GM21447 (cell line): ENCODE measurements around the gene TPRA1.

ENCODE experiments used
- ATAC-seq: cut with Tn5 transposase; IDR thresholded peaks from one replicate; pipeline ENCODE4 v1.9.1; 2021; ENCODE audit not compliant: unreplicated experiment

TPRA1 gene

DNA sequence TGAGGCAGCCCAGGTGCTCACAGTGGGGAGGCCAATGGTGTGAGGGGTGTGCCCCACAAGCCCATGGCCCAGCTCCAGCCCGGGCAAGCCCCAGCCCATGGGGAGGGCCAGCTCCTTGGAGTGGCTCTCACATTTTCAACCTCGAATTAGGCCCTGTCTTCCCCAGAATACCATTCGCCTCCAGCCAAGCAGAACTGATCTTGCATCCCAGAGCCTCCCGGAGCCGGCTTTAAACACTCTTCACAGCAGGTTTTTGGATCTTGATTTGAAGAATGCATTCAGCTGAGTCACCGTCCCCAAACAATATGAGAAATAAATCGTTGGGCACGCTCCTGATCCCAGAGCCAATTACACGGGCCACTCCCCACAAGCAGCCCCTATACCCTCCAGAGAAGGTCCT, 23.7 kb downstream of the TPRA1 start:
- no peak for ATAC-seq

DNA sequence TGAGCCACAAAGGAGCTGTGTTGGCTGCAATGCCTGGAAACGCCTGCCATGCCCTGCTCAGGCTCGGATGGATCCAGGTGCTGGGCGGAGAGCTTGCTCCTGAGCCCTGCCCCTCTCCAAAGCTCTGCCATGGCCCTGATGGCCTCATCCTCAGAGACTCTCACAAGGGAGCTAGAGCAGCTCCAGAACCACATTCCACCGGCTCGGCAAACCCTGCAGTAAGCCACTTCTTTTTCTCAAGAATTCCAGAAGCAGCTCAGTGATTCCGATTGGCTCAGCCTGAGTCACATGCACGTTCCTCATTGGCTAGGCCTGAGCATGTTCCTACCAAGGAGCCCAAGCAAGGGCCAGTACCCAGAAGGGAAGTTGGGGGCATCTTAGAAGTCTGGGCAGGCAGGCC, 24.8 kb downstream of the TPRA1 start:
- no peak for ATAC-seq

DNA sequence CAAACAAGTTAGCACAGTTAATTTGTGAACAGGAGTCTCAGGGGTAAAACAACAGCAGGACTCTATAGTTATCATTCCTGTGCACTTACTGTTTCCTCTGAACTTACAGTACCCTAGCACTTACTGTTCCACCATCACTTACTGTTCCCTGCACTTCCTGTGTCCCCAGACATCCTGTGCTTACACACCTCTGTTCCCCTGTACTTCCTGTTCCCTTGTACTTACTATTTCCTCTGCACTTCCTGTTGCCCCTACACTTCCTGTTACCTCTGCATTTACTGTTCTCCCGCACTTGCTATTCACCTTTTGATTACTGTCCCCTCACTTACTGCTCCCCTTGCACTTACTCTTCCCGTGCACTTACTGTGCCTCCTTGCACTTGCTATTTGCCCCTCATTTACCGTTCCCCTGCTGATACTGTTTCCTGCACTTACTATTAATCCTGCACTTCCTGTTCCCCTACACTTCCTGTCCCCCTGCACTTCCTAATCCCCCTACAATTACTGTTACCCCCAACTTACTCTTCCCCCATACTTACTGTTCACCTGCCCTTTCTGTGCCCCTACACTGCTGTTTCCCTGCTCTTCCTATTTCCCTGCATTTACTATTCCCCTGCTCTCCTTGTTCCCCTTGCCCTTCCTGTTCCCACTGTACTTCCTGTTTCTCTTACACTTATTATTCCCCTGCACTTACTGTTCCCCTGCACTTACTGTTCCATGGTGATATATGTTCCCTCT, 30.3 kb downstream of the TPRA1 start:
- ATAC-seq, result no peak

DNA sequence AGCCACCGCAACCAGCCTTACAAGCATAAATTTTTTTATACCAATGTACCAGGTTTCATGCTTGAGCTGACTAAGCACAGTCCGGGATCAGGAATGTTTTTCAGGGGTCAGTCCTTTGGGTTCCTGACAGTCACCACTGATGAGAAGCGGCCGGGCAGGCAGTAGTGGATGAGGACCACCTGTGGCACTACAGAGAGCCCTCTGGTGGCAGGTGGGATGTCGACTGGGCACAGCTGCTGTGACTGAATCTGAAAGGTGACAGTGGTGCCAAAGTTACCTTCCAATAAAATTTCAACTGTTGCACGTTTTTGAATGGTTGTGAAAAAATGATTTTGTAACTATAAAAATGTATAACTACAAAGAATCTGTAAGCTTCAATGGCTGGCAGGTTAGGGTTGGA, 34.0 kb downstream of the TPRA1 start:
- ATAC-seq, result no peak

DNA sequence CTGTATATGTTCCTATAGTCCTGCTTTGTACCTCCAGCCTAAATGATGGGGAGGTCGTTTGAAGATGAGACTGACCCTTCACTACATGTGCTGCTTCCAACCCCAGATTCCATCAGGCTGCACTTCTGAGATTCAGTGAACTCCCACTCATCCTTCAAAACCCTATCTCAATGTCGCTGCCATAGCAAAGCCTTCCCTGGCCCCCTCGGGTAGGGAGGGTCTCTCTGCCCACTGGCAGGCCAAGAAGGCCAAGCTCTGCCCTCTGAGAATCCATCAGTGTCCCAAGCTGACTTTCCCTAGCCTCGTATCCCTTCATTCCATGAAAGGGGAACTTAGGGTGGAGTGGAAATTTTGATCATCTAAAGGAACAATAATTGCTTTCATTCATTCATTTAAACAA, 35.4 kb downstream of the TPRA1 start:
- no peak for ATAC-seq

DNA sequence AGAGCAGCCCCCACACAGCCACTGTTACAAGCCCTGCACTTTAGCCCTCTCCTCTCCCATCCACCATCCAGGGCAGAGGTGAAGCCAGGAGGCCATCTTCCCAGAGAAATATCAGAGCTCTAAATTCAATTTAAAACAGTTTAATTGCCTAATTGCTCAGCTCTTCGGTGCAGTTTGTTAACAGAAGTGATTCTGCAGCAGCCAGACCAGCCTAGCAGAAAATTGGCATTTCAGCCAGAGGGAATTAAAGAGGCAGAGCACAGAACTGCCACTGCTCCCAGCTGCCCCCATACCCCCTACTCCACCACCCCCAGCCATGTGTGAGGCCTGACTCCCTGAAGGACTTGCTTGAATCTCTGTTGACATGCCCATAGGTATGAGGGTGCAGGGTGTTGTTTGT, 38.5 kb downstream of the TPRA1 start:
- ATAC-seq, result no peak

DNA sequence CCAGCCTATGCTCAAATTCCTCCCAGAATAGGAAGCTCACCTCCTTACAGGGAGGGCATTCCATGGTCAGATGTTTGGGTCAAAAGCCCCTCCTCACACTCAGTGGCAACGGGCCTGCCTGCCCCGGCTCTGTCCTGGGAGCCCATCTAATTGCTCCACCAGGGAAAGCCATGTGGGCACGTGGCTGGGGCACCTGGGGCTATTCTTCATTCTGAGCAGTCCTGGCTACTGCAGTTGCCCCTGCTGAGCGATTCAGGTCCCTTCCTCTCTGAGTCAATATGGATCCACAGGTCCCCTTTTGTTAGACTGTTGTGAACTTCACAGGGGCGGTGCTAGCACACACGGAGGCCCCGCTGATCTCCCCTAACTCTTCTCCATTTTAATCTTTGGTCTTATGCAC, 39.4 kb downstream of the TPRA1 start:
- ATAC-seq, result no peak

DNA sequence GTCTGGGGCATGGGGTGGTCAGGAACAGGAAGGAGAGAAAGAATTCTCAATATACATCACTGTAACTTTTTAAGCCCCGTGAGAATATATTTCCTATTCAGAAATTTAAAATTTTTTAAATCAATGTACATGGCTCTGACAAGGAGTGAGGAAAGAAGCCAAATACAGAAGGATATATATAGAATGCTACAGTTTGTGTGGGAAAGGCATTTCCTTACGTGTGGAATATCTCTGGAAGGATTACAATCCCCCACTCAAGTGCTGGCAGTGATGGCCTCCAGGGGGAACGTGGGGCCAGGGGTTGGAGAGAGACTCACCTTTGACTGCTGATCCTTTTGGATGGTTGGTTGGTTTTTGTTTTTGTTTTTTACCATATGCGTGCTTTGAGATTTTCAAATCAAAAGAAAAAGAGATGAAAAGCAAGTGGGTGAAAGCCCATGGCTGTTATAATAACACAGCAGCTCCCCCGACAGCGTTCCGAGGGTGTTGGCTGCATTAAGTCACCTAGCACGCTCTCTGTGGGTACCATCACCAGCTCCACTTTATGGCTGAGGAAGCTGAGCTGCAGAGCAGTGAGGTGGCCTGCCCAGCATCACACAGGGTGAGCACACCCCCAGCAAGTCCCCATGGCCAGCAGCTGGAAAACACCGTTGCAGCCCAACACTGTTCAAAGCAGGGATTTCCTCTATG, 39.9 kb downstream of the TPRA1 start:
- ATAC-seq, result no peak

DNA sequence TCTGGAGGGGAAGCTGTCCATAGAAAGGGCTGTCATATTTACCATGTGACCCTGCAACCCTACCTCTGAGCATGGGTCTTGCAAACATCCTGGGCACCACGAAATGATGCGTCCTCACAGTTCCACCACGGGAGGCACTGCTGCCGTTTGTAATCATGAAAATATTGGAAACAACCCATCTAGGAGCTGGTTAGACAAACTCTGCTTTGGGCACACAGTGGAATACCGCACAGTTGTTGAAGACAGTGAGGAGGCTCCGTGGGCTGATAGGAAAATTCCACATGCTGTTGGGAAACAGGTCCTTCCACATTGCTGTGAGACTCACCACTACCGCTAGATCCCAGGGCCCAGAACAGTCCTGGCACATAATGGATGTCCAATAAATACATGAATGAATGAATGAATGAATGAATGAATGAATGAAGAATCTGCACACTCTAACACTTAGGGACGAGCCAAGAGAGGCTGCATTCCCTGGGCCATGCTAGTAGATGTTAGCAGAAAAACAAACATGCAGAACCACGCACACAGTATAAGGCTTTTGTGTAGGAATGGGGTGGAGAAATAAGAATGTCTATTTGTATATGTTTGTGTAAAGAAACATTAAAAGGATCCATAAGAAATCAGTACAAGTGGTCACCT, 40.6 kb downstream of the TPRA1 start:
- ATAC-seq, result no peak

DNA sequence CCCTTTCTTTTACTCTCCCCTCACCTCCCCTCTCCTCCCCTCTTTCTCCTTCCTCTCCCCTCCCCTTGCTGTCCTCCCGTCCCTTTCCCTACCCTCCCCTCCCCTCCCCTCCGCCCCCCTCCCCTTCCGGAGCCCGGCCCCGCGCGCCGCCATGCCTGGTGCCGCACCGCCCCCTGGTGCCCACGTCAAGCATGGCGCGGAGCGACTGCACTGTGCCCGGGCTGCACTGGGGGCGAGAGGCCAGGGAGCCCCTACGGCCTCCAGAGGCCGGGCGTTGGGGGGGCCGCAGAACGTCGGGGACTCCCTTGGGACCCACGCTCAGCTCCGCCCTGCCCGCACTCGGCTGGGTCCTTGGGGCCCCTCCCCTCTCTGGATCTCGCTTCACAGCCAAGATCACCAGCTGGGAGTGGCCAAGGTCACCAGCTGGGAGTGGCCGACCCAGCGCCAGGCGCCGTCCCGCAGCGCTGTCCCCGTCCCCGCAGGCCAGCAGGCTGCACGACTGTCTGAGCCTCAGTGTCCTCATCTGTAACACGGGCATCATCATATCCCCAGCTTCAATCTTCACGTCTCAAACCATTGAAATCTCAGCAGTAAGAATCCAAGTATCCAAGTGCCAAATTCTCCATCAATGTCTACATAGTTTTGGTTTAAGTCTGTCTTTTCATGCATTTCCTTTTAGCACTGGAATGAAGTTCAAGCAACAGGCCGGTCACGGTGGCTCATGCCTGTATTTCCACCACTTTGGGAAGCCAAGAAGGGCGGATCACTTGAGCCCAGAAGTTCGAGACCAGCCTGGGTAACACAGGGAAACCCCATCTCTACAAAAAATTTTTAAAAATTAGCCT, 42.5 kb downstream of the TPRA1 start:
- ATAC-seq, result no peak

DNA sequence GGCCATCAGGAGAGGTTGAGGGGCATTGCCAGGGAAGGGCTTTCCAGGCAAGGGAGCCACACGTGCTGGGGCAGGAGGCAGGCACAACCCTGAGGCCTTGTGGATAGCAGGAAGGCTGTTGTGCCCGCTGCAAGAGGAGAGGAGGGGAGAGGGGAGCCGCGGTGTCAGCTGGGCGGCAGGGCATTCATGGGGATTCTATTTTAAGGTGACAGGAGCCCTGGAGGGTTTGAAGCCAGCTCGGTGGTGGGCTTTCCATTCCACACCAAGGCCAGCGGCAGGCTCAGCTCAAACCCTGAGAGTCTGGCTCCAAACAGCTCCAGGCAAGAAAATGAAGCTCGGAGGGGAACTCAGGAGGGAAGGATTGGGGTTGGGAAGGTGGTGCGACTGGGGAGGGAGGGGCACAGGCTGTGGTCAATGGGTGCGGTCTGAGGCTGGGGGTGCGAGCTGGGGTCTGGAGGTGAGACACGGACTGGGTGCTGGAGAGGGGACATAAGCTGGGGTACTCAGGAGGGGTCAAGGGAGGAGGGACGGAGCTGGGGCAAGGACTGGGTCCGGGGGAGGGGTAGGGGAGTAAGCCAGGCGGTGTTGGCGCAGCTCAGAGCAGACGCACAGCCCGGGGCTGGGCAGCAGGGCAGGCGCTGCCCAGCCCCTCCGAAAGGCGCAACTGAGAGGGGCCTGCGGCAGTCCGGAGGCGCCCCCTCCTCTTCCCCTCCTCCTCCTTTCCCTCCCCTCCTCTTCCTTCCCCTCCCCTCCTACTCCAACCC, 43.4 kb downstream of the TPRA1 start:
- ATAC-seq, result no peak

DNA sequence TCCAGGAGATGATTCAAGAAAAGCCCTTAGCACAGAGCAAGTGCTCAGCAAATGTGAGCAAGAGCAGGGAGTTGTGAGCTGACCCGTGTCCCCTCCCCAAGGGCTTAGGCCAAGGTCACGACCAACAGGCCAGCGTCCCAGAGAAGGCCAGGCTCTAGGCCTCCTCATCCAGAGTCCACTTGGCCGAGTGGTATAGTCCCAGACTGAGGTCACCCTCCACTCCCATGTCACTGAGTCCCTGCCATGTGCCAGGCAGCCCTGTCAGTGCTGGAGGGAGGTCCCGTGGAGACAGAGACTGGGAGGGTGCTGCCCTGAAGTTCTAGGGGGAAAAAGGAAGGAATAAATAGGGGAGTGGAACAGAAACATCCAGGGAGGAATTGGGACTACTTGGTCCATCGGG, 44.0 kb downstream of the TPRA1 start:
- no peak for ATAC-seq

DNA sequence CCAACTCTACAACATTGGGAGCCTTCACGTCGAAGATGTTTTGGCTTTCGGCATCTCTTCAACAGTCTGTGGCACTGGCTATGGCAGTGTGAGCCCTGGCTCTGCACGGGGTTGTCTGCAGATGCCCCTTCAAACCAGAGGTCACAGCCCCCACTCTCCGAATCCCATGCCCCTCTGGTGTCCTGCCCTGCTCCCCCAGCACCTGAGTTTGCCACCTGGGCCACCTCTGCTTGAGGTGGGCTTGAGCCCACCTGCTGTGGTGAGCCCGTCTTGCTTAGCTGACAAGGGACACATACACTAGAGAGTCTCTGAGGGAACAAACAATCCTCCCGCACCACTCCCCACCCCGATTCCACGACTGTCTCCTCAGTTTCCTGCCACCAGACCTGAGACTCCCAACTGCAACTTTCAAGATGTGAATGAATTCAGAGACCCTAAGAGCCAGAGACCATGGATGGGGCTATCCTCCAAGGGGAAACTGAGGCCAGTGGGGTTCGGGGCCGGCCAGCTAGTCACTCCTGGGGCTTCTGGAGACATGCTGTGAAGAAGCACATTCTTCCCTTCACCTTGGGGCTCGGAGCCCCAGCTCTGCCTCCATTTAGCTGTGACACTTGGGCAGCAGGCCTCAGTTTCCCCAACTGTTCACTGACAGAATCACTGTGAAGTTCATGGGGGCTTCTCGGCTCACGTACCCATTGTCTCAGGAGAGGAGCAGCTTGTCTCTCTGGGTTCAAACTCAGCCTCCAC, 44.6 kb downstream of the TPRA1 start:
- ATAC-seq, result no peak

DNA sequence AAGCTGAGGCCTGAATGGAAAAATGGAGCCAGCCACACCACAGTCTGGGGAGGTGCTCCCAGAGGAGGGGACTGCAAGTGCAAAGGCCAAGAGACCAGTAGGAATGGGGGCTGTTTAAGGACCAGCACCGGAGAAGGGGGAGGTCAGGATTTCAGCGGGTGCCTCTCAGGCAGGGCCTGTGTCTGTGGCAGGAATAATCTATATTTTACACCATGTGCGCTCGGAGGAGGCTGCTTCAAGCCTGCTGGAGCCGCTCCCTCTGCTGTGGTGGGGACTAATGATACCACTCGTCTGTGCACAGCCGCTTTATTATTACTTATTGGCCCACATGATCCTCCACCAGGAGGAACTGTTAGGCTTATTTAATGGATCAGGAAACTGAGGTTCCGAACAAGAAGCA, 45.3 kb downstream of the TPRA1 start:
- no peak for ATAC-seq

DNA sequence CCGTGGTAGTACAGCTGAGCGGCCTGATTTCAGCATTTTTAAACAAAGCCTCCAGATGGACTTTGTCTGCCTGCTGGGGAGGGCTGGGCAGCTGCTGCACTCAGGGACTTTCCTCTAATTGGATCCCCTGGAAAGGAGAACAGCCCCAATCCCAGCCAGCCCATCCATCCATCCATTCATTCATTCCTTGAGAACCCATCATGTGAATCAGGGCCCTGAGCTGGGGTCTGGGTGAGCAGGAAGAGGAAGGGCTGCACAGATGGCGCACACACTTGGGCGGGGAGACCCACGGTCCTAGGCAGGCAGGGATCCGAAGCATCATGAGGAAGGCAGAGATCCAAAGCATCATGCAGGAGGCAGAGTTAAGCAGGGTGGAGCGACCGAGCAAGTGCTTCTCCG, 45.7 kb downstream of the TPRA1 start:
- ATAC-seq, result no peak

DNA sequence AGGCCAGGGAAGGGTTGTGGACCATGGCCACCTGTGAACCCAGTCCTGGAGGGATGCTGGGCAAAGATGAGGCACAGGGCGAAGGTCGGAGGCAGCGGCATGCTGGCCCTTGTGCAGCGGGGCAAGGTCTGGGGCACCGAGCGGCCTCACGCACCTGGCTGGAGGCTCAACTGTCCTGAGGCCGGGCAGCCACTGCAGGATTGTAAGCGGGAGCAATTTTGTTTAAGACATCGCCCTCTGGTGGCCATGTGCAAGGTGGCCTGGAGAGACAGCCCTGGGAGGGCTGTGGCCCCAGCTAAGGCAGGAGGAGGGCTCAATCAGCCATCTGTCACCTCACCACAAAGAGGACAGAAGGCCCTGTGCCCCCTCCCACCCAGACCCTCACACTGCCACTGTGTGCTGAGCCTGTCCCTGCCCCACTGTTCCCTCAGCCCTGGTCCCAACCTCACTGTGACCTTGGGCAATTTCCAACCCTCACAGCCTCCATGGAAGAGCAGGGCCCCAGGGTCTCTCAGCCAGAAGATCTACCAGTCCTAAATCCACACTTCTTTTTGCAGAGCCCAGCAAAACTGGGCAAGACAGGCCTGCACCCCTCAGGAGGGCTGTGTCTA, 46.2 kb downstream of the TPRA1 start:
- ATAC-seq, result no peak

DNA sequence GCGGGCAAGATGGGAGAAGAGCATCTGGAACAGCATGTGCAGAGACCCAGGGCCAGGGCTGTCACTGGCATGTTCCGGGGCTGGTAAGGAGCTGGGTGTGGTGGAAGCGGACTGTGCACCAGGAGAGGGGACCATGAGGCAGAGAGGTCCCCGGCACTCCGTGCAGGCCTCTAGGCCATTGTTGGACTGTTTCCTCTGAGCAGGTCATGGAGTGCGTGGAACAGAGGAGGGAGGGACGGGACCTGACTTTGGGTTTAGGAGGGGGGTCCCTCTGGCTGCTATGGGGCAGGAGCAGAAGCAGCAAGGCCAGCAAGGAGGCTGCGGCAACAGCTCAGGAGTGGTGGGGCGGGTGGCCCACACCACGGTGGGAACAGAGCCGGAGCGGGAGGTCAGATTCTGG, 47.1 kb downstream of the TPRA1 start:
- ATAC-seq, result no peak

DNA sequence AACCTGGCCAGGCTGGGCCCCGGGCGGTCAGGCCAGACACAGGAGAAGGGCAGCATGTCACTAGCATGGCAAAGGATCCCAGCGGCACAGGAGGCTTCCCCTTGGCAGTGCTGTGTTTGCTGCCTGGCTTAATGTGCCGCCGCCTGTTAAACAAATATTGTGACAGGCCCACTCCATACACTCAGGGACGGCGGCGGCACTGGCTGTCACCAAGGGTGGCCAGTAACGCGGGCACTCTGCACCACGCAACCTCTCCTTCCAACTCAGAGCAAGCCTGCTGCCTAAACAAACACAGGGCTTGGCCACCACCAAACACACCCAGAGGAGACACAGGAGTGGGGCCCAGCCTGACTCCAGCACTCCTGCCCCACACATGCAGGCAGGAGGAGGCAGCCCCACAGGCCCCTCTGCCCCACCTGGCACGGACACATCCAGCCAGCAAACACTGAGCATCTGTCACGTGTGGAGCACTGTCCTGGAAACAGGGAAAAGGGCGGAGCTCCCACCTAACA, 48.0 kb downstream of the TPRA1 start:
- ATAC-seq, result no peak

DNA sequence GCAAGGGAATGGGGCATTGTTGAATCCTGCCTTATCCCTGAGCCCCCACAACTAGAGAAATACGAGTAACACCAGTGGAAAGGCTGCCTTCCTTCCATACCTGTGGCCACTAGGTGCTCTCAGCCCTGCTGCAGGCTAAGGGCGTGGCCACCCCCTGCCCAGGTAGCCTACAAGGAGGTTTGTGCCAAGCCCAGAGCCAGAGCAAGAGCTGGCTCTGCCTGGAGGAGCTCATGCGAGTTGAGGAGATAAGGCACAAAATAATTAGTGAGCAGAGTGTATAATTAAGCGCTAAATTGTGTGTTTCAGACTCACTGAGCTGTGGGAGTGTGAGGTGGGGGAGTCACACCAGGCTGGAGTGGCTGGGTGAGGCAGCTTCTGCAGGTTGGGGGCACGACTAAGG, 49.2 kb downstream of the TPRA1 start:
- ATAC-seq, result no peak
